GM21423 (cell line): ENCODE measurements around the gene SPATA24.
"Not testable (repeated sequence)": the region's sequence is repeated elsewhere in the genome, so short reads cannot be mapped to it uniquely, and the experiment has no call there.

Source experiments
- ATAC-seq: cut with Tn5 transposase; IDR thresholded peaks from one replicate; pipeline ENCODE4 v1.9.1; 2021; ENCODE audit warnings: mild to moderate bottlenecking, moderate library complexity; ENCODE audit not compliant: unreplicated experiment

Gene SPATA24

DNA sequence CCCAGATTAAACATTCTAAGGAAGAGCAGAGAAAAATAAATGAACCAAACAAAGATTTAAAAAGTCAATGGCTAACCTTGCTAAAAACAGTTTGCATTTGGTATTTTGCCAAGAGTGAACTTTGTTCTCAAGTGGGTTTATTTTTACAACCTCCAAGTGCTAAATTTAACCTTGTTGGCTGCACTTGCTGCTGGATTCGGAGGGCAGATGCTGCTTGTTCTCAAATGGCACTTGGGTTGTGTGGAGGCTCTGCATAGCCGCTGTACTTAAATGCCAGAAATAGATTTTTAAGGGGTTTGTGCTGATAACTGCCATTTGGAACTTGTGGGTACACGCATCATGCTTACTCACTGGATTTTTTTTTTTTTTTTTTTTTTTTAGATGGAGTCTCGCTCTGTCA, 13.3 kb upstream of the SPATA24 start:
- no peak for ATAC-seq

DNA sequence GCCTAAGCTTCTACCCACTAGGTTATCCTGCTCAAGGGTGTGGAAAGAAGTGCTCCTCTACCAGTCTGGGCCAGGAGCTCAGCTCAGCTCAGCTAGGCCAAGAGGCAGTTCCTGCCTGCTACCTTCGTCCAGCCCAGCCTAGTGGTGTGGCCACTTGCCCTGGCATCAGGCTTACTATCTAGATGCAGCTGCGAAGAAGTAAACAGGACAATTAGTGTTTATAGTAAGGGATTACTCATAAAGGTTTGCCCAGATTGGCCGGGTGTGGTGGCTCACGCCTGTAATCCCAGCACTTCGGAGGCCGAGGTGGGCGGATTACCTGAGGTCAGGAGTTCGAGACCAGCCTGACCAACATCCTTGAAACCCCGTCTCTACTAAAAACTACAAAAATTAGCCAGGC, 12.8 kb upstream of the SPATA24 start:
- ATAC-seq, result no peak

DNA sequence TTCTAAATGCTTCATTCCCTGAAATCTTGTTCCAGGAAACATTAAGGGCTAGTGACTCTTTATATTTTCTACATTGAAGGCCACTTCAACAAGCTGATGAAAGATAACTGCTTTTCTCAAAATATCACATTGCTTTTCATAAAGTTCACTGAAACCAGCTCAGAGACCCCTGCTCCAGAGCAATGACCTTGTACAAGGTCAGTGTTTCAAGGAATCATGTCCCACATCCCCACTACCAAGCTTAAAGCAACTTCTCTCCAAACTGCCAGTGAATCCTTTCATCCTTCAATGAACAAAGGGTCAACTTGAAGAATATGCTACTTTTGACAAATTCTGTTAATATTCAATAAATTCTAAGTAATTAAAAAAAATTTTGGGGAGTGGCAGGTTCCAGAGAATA, 12.0 kb upstream of the SPATA24 start:
- ATAC-seq, result no peak

DNA sequence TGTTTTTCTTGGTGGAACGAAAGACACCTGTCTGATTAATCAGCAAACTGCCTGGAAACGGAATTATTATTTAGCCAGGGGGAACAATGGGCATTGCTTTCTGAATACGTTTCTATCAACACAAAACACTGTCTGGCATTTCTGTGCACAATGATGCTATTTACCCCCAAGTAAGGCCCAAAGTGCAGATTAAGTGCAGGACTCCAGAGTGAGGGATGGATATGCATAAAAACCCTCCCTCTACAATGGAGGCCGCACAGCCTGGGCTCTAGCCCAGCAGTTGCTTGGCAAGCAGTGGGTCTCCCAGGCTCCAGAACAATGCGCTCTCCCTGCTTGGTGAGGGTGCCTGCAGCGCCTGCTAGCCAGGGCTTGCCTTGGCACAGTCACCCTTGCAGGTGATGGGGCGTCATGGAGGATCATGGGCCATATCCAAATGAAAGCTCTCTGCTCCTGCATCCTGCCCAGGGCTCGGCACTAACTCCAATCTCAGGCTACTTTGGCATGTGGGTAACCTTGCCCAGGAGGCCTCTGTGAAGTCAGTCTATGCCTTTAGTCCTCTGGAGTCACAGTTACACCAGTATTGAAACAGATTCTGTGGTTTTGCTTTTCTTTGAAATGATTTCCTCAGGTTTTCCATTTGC, 11.5 kb upstream of the SPATA24 start:
- no peak for ATAC-seq

DNA sequence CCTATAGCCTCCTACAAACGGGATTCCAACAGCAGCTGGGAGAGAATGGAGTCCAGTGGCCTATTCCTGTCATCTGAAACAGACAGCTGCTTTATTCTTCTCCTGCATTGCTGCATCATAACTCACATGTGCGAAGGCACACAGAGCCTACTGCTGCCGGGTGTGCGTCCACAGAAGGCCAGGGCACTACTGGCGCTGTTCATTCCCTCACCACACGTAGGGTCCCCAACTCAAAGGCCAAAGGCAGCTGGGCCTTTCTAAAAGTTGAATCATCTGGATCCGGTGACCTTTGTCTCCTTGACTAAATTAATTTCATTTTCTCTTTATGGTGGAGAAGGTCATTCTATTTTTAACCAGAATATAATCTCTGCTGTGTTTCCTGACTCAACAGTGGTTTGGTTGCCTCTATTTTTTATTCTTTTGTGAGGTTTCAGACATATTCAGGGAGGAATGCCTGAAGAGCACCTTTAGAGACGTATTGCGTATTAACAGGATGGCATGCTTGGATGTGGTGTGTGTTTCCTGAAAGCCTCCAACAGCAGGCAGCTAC, 10.8 kb upstream of the SPATA24 start:
- no peak for ATAC-seq

DNA sequence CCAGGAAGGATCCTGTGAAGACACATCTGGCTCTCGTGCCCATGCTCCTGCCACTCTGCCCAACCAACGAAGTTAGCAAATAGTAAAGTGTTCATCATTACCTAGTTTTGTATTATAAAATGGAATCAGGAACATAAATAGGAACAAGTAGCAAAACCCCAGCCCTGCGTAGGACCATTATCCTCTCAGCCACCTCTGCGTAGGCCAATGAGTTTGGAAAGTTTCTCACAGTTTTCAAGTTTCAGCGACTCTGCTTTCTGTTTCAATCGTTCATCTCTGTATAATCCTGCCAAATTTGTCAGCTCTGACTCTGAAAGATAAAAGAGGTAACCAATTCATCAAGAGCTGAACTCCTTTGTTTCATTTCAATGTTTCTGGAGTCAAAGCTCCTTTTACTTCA, 10.1 kb upstream of the SPATA24 start:
- ATAC-seq, result no peak

DNA sequence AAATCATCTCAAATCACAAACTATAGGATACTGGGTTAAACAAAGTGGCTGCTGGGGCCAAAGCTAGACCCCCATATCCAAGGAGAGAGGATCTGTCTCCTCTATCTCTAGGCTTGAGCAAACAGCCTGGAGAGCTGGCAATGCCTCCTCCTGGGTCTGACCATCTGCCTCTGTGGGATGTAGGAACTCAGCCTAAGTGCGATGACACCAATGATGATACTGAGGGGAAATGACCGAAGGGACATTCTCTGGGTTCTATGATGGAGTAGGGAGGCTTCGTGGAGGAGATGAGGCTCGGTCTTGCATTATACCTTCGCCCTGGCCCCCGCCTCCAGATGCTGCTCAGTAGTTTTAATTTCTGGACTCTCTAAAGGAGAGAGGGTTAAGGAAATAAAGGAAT, 9.3 kb upstream of the SPATA24 start:
- ATAC-seq, result no peak

DNA sequence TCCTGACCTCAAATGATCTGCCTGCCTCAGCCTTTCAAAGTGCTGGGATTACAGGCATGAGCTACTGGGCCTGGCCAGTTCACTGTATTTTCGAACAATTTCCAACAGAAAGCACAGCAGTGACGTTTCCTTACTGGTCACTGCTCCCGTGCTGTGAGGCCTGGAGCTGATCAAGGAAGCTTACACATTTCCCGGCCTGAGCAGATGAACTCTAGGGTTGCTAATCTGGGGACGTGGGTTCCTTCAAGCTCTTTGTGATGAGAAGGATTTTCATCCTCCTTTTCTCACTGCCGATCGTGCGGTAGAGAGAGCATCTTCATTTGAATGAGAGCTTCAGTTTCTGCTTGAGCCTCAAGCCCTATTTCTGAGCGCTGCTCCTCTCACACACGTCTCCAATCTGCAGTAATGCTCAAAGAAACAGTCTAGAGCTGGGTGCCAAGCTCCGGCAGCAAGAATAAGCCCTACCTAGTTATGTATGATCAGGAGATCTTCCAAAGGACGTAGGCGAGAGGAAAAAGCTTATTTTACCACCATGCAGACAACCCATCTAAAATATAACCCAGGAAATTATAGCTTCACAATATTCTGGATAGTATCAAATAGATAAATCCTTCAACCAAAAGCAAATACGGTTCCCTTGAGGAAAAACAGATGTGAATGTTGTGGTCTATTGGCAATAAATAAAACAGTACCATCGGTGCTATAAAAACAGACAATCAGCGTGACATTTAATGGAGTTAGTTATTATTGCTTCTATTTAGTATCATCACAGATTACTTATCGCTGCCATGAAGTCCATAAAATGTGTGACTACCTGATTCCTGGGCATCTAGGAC, 7.3 kb upstream of the SPATA24 start:
- no peak for ATAC-seq

DNA sequence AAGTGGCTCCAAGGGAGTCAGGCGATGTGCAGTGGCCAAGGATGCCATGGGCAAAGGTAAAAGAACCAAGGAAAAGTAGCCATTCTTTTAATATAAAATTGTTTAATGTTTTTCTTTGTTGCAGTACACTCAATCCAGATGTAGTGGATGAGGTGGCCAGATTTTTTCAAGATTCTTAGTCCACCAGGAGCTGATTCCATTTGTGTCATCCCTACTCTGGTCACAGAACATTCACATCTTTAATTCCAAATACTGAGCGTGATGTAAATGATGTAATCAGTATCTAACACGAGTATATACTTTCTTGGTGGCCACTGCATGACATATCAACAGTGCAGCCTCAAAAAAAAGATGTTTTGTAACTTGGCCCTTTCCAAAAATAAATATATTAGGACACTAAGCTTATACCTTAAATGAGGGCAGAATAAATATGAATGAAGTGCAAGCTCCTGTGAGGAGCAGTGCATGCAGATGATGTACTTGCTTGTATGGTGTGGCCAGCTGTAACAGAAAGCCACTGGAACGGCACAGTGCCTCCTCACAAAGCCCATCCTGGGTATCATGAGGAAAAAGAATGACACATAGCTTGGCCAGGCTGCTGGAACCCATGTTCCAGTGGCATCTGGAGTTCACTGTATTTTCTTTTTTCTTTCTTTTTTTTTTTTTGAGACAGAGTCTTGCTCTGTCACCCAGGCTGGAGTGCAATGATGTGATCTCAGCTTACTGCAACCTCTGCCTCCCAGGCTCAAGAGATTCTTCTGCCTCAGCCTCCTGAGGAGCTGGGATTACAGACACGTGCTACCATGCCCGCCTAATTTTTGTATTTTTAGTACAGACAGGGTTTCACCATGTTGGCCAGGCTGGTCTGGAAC, 6.5 kb upstream of the SPATA24 start:
- no peak for ATAC-seq

DNA sequence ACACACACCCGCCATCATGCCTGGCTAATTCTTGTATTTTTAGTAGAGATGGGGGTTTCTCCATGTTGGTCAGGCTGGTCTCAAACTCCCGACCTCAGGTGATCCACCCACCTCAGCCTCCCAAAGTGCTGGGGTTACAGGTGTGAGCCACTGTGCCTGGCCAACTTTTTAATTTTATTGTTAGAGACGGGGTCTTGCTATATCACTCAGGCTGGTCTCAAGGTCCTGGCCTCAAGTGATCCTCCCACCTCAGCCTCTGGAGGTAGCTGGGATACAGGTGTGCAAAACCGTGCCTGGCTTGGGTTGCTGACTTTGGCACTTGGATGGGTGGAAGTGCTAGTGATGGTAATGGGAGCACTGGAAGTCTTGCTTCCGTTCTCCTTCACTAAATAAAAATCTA, 5.2 kb upstream of the SPATA24 start:
- ATAC-seq, result not testable (repeated sequence)

DNA sequence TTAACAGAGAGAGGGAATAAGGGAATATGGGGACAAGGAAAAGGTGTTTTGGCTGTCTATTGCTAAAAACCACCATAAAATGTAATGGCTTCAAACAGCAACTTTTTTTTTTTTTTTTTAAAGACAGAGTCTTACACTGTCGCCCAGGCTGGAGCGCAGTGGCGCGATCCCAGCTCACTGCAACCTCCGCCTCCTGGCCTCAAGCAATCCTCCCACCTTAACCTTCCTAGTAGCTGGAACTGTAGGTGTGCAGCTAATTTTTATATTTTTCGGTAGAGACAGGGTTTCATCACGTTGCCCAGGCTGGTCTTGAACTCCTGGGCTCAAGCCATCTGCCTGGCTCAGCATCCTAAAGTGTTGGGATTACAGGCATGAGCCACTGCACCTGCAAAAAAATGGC, 4.3 kb upstream of the SPATA24 start:
- no peak for ATAC-seq

DNA sequence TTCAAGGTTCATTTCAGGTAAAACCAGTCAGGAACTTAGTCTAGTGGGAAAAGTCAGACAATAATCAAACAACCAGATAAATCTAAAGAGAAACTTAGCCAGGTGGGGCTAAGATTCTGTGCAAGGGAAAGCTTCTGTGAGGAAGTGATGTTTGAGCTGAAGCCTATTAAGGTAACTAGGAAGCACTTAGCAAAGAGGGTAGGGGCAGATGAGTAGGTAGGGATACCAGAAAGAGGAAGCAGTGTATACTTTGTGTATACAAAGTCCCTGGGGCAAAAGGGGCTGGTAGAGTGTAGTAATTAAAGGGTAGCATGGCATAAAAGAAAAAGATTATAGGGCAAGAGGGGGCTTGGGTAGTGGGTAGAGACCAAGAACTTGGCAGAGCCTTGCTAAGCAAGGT, 3.6 kb upstream of the SPATA24 start:
- no peak for ATAC-seq

DNA sequence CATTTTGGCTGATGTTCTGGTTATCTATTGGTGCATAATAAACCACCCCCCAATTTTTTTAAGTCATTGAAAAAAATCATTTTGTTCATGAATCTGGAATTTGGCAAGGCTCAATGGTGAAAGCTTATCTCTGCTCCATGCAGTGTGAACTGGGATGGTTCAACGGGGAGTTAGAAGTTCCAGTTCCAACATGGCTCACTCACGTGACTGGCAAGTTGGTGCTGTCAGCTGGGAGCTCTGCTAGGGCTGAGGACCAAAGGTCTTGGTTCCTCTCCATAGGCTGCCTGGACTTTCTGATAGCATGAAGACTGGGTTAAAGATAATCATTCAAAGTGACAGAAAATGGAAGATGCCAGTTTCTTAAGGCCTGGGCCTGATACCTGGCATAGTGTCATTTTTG, 3.1 kb upstream of the SPATA24 start:
- ATAC-seq, result no peak

DNA sequence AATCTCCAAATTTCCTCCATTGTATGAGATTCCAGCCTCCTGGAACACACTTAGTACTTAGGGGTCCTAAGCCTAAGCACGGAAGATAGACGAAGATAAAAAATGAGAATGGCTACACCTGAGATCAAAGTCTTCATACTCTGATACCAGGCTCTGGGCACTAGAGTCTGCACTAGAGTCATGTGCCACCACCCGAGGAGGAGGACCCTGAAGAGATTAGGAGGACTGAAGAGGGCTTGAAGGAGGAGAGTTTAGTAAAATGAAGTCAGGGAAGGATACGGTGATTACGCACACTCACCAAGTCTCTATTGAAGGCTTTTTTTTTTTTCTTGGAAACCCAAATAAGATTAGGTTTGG, 573 bp upstream of the SPATA24 start:
- ATAC-seq, result no peak

DNA sequence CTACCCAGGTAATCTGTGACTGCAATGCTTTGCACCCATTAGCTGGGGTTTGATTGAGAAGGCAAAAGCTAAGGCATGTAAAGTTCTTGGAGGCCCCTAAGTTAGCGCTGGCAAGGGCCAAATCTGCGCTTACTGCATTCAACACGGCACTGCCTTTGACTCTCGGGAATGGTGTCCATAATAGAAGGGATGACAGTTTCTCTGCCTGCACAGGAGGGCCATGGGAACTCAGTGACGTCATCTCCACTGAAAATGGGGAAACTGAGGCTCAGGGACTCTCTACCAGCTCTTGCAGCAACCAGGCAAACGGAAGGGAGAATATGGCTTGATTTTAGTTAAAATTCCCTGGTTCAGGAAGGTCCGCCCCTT, 487 bp downstream of the SPATA24 start:
- no peak for ATAC-seq

DNA sequence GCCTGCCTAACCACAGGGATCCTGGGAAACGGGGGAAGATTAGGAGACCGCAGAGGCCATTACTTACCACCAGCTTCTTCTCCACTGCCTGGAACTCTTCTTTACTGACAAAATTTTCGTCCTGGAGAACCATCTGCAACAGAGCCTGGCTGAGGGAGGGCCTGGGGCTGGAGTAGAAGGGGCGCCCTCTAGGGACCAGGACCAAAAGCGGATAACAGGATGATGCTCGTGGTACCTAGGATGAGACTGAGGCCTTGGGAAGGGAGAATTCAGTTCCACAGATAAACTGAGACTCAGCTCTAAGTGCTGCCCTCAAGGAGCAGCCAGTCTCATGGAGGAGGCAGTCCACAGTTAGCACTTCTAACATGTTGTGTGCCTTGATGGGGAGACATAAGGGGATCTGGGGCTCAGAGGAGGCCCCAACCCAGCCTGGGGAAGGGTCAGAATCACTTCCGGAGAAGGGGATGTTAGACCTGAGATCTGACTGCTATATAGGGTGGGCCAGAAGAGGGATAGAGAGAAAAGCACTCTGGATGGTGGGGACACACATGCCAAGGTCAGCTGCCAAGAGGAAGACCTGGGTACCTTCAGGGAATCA, 1.2 kb downstream of the SPATA24 start:
- no peak for ATAC-seq

DNA sequence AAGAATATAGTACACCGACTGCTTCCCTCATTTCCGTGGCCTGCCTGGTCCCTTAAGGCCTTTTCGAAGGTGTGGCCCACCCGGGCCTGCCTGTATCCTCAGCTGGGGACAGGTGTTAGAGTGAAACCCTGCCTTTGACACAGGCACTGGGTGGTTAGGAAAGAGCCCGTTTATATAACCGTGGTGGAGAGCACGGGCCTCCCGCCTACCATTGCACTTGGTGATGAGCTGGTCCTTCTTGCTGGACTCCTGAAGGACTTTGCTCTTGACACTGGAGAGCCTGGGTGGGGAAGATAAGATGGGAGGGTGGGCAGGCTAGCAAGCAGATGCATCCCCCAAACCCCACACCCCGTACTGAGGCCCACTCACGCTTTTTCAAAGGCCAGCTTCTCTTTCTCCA, 2.3 kb downstream of the SPATA24 start:
- no peak for ATAC-seq

DNA sequence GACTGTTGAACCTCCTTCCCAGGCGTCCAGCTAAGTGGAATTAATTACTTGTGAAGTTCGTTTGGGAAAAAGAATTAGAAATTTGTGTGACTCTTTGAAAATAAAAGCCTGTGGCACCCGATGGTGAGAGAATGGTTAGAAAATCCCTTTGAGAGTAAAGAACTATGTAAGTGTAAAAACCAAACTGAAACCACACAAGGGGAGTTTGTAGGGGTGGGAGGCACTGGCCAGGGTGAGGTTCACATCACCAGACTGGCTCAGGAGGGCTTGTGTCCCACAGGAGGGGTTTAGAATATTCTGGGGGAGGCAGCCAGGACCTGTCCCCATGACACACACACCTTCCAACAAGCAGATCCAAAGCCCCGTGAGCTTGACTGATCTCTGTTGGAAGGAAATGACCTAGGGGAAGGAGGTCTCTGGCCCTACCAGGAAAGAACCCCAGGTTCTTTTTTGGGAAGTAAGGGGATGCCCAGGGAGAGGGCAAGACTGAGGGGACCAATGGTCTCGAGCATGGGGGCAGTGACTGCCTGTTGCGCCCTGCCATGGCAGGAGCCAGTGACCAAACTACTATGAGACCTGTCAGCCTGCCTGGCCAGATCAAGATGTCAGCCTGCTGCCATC, 4.3 kb downstream of the SPATA24 start:
- ATAC-seq, result no peak

DNA sequence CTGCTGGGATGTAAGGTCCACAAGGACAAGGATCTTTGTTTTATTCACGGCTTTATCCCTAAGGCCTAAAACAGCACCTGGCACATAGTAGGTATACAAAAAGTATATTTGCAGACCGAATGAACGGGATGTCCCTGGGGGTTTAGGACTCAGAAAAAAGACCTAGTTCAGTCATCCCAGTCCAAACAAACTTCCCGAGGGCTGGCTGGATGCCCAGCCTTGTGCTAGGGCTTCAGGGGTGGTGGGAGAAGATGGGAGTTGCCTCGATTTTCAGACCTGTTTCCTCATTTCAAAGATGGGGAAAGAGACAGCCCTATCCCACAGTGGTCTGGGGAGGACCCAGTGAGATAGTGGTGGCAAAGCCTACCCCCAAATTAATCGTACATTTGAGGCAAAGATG, 6.0 kb downstream of the SPATA24 start:
- ATAC-seq, result no peak

DNA sequence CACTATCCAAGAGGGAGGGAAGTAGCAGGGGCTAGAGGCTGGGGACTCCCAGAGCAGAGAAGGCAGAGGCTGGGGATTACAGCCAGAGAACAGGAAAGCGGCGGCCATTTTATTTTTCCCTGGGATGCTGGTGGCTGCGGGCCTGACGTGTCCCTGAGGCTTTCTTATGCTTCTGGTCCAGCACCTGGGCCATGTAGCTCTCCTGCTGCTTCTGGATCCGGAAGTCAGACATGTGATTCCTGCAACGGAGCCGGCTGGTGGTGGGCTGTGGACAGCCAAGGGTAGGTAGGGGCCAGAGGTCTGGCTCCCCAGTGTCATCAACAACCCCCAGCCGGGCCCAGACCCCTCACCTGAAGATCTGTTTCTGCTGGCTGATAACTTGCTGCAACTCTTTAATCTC, 7.2 kb downstream of the SPATA24 start:
- no peak for ATAC-seq
